Astrocyte (in vitro differentiated cells and primary cell): ENCODE measurements around the gene ANKRD52.

Experiments
- EZH2 ChIP-seq: IDR thresholded peaks from 2 replicates; pipeline ENCODE4 v1.6.1; 2012; ENCODE audit warnings: mild to moderate bottlenecking, low read length, inconsistent platforms; ENCODE audit not compliant: insufficient read depth
- TF ChIP-seq, protein P1 (sequence below): IDR thresholded peaks from 2 replicates; pipeline ENCODE4 v1.5.1; 2011; ENCODE audit warnings: low read depth, mild to moderate bottlenecking, inconsistent platforms, low read length, moderate library complexity; ENCODE audit not compliant: insufficient read depth

GRCh38 chr12:56221232-56221756 lies 36.9 kb downstream of the ANKRD52 start:
- no peak for TF ChIP-seq EZH2
- TF ChIP-seq, protein P1, sequence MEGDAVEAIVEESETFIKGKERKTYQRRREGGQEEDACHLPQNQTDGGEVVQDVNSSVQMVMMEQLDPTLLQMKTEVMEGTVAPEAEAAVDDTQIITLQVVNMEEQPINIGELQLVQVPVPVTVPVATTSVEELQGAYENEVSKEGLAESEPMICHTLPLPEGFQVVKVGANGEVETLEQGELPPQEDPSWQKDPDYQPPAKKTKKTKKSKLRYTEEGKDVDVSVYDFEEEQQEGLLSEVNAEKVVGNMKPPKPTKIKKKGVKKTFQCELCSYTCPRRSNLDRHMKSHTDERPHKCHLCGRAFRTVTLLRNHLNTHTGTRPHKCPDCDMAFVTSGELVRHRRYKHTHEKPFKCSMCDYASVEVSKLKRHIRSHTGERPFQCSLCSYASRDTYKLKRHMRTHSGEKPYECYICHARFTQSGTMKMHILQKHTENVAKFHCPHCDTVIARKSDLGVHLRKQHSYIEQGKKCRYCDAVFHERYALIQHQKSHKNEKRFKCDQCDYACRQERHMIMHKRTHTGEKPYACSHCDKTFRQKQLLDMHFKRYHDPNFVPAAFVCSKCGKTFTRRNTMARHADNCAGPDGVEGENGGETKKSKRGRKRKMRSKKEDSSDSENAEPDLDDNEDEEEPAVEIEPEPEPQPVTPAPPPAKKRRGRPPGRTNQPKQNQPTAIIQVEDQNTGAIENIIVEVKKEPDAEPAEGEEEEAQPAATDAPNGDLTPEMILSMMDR: no peak
